ENCODE measurements around the gene OR6K6.

OR6K6 gene

DNA sequence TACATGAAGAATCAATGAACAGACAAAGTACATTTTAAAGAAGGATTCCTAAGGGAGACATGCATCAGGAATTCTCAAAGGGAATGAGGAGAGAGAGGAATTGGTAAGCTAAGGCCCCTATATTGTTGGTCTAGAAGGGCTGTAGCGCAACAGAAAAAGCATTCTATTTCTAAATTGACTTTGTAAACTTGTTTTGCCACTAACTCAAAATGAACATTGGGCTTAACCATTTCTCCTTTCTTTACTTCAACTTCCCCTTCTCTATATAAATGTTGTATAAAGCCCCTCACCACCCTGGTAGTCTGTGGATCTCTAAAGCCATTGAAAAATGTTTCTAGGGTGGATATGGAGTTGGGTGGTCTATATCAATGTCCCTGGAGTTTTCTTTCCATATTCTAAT, 46.9 kb downstream of the OR6K6 start:
- DNase-seq (ENCODE audit: low read depth in 2 of 2), result no peak

DNA sequence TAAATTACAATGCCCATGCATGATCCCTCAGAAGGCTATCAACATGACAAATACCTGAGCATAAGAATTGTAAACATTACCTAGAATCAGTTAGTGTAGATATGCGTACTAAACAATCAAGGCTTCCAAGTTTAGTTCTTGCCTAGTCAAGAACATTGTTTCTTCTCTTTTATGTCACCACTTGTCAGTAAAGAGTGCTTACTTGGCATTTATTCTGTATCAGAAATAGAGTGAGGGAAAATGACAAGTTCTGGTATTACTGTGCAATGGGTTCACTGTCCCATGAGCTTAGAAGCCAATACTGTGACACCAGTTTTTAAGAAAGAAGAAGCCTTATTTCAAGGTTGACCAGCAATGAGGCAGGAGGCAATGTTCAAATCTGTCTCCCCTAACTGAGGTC, 49.2 kb downstream of the OR6K6 start:
- DNase-seq (ENCODE audit: low read depth in 2 of 2), result no peak

Measured in fibroblast of skin of left biceps (primary cell).